Naive B cell (primary cell): ENCODE measurements around the gene CD69. TPM values are rescaled to one million over a fixed set of nuclear protein-coding genes. Genes with fewer than 3 reads are reported as not detected.
A peak's percentile ranks its signal among the peaks of the same experiment; 100 is the strongest.

Source experiments
- ATAC-seq, 2 donors: fragments of 150-1000 bp; cut with Tn5 transposase; 2 replicates each; pipeline ENCODE4 v1.10.0; 2021; ENCODE audit warnings: low read depth in 2 of 2, mild to moderate bottlenecking in 2 of 2, moderate library complexity in 2 of 2
- DNase-seq: peaks from one replicate; pipeline ENCODE4 v3.0.0; 2022
- H3K27ac Mint-ChIP-seq, 6 donors: one replicate each; pipeline ENCODE4 v1.8.0; 2020 to 2022; ENCODE audit warnings: mild to moderate bottlenecking in 6 of 6, mixed read lengths in 6 of 6, moderate library complexity in 5 of 6, inconsistent platforms in 2 of 6
- H3K27me3 Mint-ChIP-seq, 3 donors: one replicate each; pipeline ENCODE4 v1.8.0; 2021 to 2022; ENCODE audit warnings: mixed read lengths in 3 of 3, mild to moderate bottlenecking in 1 of 3
- H3K36me3 Mint-ChIP-seq, 2 donors: one replicate each; pipeline ENCODE4 v1.8.0; 2020 to 2022; ENCODE audit warnings: mixed read lengths in 2 of 2, inconsistent platforms in 1 of 2, mild to moderate bottlenecking in 1 of 2
- H3K4me1 Mint-ChIP-seq, 3 donors: one replicate each; pipeline ENCODE4 v1.8.0; 2020 to 2022; ENCODE audit warnings: mixed read lengths in 3 of 3, inconsistent platforms in 1 of 3, mild to moderate bottlenecking in 1 of 3, moderate library complexity in 1 of 3
- H3K4me3 Mint-ChIP-seq, 8 donors: one replicate each; pipeline ENCODE4 v1.8.0; 2020 to 2022; ENCODE audit warnings: mild to moderate bottlenecking in 8 of 8, mixed read lengths in 8 of 8, moderate library complexity in 8 of 8, inconsistent platforms in 2 of 8
- H3K9me3 Mint-ChIP-seq, 7 donors: one replicate each; pipeline ENCODE4 v1.8.0; 2020 to 2022; ENCODE audit warnings: mixed read lengths in 7 of 7, mild to moderate bottlenecking in 5 of 7, inconsistent platforms in 2 of 7, moderate library complexity in 1 of 7
- polyA plus RNA-seq, 6 donors: library from polyadenylated mRNA; unstranded; fragments of 300-500 nt; fragmentation: Illumina TruSeq; gene quantifications; one replicate each; pipeline ENCODE4 v1.2.3, GENCODE V29; 2021; ENCODE audit warnings: low read depth in 6 of 6

CD69 gene
- polyA plus RNA-seq, 6 donors from 2014 or later, result 814 to 1,329 (median 1,116) TPM

DNA sequence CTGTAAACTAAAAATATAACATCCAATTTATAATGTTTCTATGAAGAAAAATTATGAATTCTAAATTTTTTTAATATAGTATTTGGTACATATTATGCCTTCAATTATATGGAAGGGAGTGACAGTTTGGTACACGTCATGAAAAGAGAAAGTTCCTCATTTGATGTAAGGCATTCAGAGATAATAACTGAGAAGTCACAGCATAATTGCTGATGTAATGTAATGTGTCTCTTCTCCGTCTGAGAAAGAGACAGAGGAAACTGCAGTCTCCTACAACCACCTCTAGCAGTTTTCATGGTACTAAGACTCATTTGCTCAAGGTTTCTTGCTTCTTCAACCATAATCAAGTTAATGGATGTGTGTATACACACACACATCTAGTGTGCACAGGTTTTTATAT lies 2.3 kb upstream of the CD69 start:
- DNase-seq, result peak; percentile 67
- H3K4me3 Mint-ChIP-seq, result peak overlapping the region in 2 of 8 donors; percentile 71 to 98
- no peaks in the 10 kb centered on the region for H3K27me3 Mint-ChIP-seq
- peaks cover 0 to 9% of the 10 kb centered on the region in 2 donors for H3K36me3 Mint-ChIP-seq
- ATAC-seq, result peak; percentile 6 to 20
- peaks cover 0 to 2% (median 0%) of the 10 kb centered on the region in 7 donors for H3K9me3 Mint-ChIP-seq
- H3K4me1 Mint-ChIP-seq, result peaks cover 53 to 65% (median 60%) of the 10 kb centered on the region in 3 donors
- H3K27ac Mint-ChIP-seq, result peak overlapping the region in 5 of 6 donors; percentile 46 to 99 (median 99)

DNA sequence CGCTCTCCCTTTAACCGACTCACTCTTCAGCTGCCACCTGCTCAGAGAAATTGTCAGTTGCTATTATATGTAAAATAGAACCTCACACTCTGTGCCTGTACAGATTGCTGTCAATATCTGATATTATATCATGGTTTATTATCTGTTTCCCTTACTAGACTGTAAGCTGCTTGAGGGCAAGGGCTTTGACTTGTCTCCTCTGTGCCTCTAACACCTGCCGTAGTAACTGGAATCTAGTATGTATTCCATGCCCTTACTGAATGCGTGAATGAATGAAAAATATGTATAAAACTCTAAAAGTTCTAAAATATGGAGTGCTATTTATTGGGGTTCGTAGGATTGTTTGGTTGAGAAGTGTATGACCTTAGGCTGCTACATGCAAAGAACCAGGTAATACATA lies 1.7 kb upstream of the CD69 start:
- Mint-ChIP-seq H3K4me3 (peak overlapping the region in 6 of 8 donors; percentile 17 to 98 (median 52)), H3K36me3 (peaks cover 6 to 9% of the 10 kb centered on the region in 2 donors), H3K9me3 (peaks cover 0 to 2% (median 0%) of the 10 kb centered on the region in 7 donors), H3K27me3 (no peaks in the 10 kb centered on the region), H3K4me1 (peaks cover 59 to 70% (median 65%) of the 10 kb centered on the region in 3 donors), H3K27ac (peak overlapping the region; percentile 99 to 100 (median 100))
- no peak for ATAC-seq
- no peak for DNase-seq

DNA sequence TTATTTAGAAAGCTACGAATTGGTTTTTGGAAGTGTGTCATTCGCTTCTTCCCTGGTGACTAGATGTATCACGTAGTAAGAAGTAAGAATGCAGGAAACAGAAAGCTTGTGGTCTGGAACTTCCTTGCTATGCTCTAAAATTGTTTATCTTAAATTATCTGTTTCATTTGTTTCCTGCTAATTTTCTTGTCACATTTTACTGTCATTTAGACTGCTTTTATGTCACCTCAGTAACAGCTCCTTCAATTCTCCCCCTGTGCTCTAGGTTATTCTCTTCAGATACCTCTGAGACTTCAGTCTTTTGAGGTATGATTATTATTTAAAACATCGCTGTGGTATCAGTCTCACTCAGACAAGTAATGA lies 699 bp upstream of the CD69 start:
- H3K4me3 Mint-ChIP-seq, result peak overlapping the region; percentile 95 to 99 (median 98)
- DNase-seq (peak; percentile 70), ATAC-seq (peak; percentile 19 to 20)
- peaks cover 64 to 71% (median 65%) of the 10 kb centered on the region in 3 donors for H3K4me1 Mint-ChIP-seq
- no peaks in the 10 kb centered on the region for H3K27me3 Mint-ChIP-seq
- peak overlapping the region; percentile 99 to 100 (median 100) for H3K27ac Mint-ChIP-seq
- peaks cover 0 to 2% (median 0%) of the 10 kb centered on the region in 7 donors for H3K9me3 Mint-ChIP-seq
- H3K36me3 Mint-ChIP-seq, result peaks cover 9 to 15% of the 10 kb centered on the region in 2 donors

DNA sequence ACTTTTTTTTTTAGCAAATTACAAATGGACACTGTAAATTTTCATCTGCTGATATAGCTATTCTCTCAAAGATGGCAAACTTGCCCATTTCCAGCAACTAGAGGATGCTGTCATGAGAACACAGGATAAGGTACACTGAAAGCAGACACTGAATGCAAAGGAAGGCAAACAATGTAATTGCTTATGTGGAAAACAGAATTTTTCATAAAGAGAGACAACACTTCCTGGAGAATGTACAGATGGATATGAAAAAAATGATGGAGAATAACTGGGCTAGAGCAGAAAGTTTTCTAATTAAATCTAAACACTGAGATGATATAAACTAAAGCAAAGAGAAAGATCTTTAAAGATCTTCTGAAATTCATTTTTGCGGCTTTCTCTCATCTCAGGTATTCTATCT lies 581 bp downstream of the CD69 start:
- Mint-ChIP-seq H3K9me3 (peaks cover 0 to 2% (median 0%) of the 10 kb centered on the region in 7 donors), H3K4me1 (peaks cover 68 to 79% (median 71%) of the 10 kb centered on the region in 3 donors), H3K27me3 (no peaks in the 10 kb centered on the region), H3K27ac (peak overlapping the region; percentile 99 to 100 (median 100)), H3K36me3 (peaks cover 16 to 25% of the 10 kb centered on the region in 2 donors), H3K4me3 (peak overlapping the region; percentile 95 to 99 (median 98))
- ATAC-seq (no peak), DNase-seq (no peak)

DNA sequence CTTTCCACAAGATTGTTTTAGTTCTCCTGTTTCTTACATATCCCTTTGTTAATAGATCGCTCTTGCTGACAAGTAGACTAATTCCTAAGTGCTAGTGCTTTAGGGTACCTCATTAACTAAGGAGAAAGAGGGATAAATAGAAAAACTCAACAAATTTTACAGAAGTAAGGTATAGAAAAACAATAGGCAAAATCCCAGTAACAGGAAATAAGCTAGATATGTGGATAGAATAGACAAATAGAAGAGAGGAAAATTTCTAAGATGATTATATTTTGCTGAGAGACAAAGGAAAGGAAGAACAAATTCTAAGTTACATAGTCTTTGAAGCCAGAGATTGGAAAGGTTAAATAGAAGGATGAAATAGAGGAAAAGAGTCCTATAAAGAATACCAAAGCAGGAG lies 1.0 kb downstream of the CD69 start:
- H3K9me3 Mint-ChIP-seq, result peaks cover 0 to 2% (median 0%) of the 10 kb centered on the region in 7 donors
- peak overlapping the region; percentile 95 to 99 (median 98) for H3K4me3 Mint-ChIP-seq
- no peak for DNase-seq
- no peaks in the 10 kb centered on the region for H3K27me3 Mint-ChIP-seq
- peaks cover 67 to 78% (median 71%) of the 10 kb centered on the region in 3 donors for H3K4me1 Mint-ChIP-seq
- peaks cover 19 to 27% of the 10 kb centered on the region in 2 donors for H3K36me3 Mint-ChIP-seq
- peak overlapping the region; percentile 99 to 100 (median 100) for H3K27ac Mint-ChIP-seq
- no peak for ATAC-seq

DNA sequence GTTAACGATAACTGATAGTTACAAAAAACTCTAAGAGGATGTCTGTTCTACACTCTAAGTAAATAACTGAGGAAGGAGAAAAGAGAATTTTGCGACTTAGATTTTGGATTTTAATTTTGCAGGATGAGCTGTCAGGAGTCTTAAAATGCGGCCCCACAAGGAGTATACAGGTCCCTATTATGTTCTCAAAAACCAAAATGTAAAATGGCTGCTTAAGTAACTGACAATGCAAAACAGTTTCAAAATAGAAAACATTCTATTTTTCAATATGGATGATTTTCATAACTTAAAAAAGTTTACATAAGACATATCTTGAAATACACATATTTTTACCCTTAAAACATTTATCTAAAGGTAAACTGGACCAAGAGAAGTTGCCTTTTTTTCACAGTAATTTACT lies 2.6 kb downstream of the CD69 start:
- H3K4me1 Mint-ChIP-seq, result peaks cover 56 to 74% (median 68%) of the 10 kb centered on the region in 3 donors
- peak overlapping the region; percentile 95 to 99 (median 98) for H3K4me3 Mint-ChIP-seq
- ATAC-seq (no peak), DNase-seq (no peak)
- no peaks in the 10 kb centered on the region for H3K27me3 Mint-ChIP-seq
- peaks cover 0 to 2% (median 0%) of the 10 kb centered on the region in 7 donors for H3K9me3 Mint-ChIP-seq
- H3K36me3 Mint-ChIP-seq, result peaks cover 27 to 39% of the 10 kb centered on the region in 2 donors
- H3K27ac Mint-ChIP-seq, result peak overlapping the region; percentile 99 to 100 (median 100)

DNA sequence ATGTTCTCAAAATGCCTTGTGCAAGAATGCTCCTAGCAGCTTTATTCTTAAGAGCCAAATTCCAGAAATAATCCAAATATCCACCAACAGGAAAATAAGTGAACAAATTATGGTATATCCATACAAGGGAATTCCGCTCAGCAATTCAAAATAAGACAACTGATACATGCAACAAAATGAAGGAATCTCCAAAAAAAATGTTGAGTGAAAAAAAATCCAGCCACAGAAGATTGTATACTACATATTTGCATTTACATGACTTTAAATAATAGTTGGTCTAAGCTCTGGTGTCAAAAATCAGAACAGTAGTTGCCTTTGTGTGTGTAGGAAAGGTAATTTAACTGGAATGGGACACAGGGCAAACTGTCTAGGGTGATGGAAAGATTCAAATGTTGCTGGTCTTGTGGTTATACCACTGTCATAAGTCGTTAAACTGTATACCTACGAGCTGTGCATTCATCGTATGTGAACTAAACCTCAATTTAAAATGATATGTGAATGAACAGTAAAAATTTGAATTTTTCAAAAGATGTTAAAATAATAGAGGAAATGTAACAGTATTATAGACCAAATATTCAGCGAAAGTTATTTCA lies 3.2 kb downstream of the CD69 start:
- Mint-ChIP-seq H3K4me3 (peak overlapping the region; percentile 95 to 99 (median 98)), H3K27ac (peak overlapping the region; percentile 99 to 100 (median 100)), H3K27me3 (no peaks in the 10 kb centered on the region), H3K36me3 (peaks cover 27 to 45% of the 10 kb centered on the region in 2 donors), H3K4me1 (peaks cover 58 to 71% (median 65%) of the 10 kb centered on the region in 3 donors), H3K9me3 (peaks cover 0 to 2% (median 0%) of the 10 kb centered on the region in 7 donors)
- no peak for ATAC-seq
- DNase-seq, result no peak

DNA sequence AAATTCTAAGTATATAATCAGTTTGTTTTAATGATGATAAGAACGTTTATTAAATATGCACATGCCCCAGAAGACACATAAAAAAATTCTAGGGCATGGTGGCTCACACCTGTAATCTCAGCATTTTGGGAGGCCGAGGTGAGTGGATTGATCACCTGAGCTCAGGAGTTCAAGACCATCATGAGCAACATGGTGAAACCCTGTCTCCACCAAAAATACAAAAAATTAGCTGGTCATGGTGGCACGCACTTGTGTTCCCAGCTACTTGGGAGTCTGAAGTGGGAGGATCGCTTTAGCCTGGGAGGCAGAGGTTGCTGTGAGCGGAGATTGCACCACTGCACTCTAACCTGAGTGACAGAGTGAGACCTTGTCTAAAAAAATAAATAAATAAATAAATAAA lies 4.0 kb downstream of the CD69 start:
- ATAC-seq (no peak), DNase-seq (no peak)
- Mint-ChIP-seq H3K9me3 (peaks cover 0 to 2% (median 0%) of the 10 kb centered on the region in 7 donors), H3K4me1 (peaks cover 53 to 65% (median 59%) of the 10 kb centered on the region in 3 donors), H3K36me3 (peaks cover 27 to 46% of the 10 kb centered on the region in 2 donors), H3K4me3 (peak overlapping the region in 7 of 8 donors; percentile 9 to 99 (median 65)), H3K27ac (peak overlapping the region in 4 of 6 donors; percentile 5 to 99 (median 87)), H3K27me3 (no peaks in the 10 kb centered on the region)

DNA sequence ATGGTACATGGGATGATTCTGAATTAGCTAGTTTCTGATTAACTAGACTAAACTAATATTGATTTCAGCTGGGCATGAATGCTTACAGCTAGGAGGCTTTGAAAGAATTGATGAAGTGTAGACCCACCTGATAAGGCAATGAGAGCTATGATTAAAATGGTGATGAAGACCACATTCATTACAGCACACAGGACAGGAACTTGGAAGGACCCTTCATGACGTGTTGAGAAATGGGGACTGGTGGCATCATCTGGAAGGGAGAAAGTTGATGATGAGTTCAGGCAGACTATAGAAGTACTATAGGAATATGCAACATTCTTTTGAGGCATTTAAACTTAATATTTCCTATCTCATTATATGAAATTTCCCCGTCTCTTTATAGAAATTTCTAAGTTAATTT lies 4.5 kb downstream of the CD69 start:
- Mint-ChIP-seq H3K9me3 (peaks cover 0 to 4% (median 0%) of the 10 kb centered on the region in 7 donors), H3K27ac (peak overlapping the region in 5 of 6 donors; percentile 34 to 99 (median 77)), H3K36me3 (peaks cover 27 to 46% of the 10 kb centered on the region in 2 donors), H3K27me3 (no peaks in the 10 kb centered on the region), H3K4me1 (peaks cover 53 to 64% (median 56%) of the 10 kb centered on the region in 3 donors), H3K4me3 (peak overlapping the region in 4 of 8 donors; percentile 4 to 63 (median 34))
- ATAC-seq, result no peak
- DNase-seq, result no peak

DNA sequence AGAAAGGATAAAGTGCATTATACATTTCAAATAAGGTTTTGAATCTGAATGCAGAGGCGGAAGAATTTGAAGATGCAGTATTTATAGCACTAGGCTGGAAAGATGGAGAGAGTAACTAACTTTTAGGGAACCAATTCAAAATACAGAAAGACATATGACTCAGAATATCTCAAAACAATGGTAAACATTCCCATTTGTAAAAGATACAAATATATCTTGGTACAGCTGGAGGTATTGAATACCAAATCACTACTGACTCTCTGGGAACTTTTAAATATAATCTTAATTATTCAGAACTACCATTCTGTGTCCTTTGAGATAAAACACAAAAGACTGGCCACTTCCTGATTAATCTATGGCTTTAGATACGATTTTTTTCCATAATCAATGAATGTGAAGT lies 5.1 kb downstream of the CD69 start:
- Mint-ChIP-seq H3K36me3 (peaks cover 27 to 46% of the 10 kb centered on the region in 2 donors), H3K4me3 (peak overlapping the region in 2 of 8 donors; percentile 26 to 69), H3K4me1 (peaks cover 53 to 58% (median 55%) of the 10 kb centered on the region in 3 donors), H3K9me3 (peaks cover 0 to 4% (median 0%) of the 10 kb centered on the region in 7 donors), H3K27me3 (no peaks in the 10 kb centered on the region), H3K27ac (peak overlapping the region in 4 of 6 donors; percentile 20 to 99 (median 70))
- ATAC-seq (no peak), DNase-seq (no peak)

DNA sequence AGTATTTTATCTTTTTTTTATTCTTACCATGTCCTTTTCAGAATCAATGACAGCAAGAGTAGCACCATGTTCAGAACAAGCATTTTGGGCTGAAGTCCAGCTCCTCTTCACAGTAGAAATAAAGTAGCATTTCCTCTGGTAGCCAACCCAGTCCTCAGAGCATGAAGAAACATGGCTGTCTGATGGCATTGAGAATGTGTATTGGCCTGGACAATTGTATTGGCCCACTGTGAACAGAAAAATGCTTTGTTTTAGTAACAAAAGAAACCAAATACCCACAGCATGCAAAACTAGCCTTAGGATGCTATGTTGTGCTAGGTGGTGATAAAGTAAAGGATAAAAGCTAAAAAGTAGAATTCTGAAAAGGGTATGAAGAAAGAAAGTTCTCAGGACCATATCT lies 5.7 kb downstream of the CD69 start:
- no peaks in the 10 kb centered on the region for H3K27me3 Mint-ChIP-seq
- peak overlapping the region in 2 of 8 donors; percentile 26 to 69 for H3K4me3 Mint-ChIP-seq
- peaks cover 25 to 46% of the 10 kb centered on the region in 2 donors for H3K36me3 Mint-ChIP-seq
- H3K27ac Mint-ChIP-seq, result peak overlapping the region in 5 of 6 donors; percentile 3 to 99 (median 46)
- H3K9me3 Mint-ChIP-seq, result peaks cover 0 to 4% (median 0%) of the 10 kb centered on the region in 7 donors
- ATAC-seq (no peak), DNase-seq (no peak)
- peaks cover 53 to 58% (median 57%) of the 10 kb centered on the region in 3 donors for H3K4me1 Mint-ChIP-seq

DNA sequence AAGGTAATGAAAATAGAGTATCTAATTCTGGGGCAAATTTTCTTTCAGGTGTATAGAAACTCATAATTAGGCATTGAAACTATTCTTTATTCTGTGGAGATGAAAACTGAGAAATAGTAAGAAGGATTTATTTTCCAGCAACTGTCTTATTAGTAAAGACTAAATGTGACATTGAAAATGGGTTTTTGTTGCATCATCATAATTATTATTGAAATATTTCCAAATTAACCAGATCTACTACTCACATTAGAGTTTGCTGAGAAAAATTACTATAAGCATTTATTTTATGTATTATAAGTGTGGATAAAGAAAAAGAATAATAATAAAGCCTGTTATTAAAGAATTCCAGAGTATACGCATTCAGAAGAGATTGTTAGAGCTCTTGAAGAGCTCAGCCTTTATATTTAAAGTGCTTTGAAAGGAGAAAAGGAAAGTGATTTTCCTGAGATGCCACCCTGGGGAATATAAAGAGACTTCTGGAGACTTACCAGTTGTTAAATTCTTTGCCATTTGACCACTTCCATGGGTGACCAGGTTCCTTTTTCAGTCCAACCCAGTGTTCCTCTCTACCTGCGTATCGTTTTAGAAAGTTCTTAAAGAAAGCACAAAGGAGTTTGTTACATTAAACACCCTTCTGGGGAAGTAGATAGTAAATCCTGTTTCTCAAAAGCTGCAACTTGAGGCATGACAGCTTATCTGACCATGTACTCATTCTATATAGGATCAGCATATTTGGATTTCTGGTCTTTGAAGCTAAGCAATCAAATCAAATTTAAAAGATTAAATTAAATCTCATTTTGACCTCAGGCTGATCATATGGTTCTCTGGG lies 6.4 kb downstream of the CD69 start:
- peak overlapping the region in 4 of 6 donors; percentile 36 to 99 (median 74) for H3K27ac Mint-ChIP-seq
- H3K4me3 Mint-ChIP-seq, result peak overlapping the region in 2 of 8 donors; percentile 20 to 69
- ATAC-seq (no peak), DNase-seq (no peak)
- H3K27me3 Mint-ChIP-seq, result no peaks in the 10 kb centered on the region
- H3K9me3 Mint-ChIP-seq, result peaks cover 0 to 4% (median 0%) of the 10 kb centered on the region in 7 donors
- peaks cover 18 to 46% of the 10 kb centered on the region in 2 donors for H3K36me3 Mint-ChIP-seq
- peaks cover 46 to 58% (median 51%) of the 10 kb centered on the region in 3 donors for H3K4me1 Mint-ChIP-seq

DNA sequence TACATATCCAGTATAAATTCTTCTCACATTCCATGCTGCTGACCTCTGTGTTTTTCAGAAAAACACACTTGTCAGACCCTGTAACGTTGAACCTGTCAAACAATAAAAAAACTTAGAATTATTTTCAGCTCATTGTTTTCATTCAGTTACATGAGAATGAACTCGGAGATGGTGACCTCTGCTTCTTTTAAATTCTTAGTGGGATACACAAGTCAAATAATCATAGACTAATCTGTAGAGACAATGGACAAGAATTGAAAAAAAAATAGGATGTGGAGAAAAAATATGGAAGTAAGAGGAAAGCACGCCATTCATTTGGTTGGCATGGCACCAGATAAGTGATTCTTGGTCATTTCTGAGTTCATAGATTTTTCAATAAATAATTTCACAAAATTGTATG lies 7.2 kb downstream of the CD69 start:
- H3K4me1 Mint-ChIP-seq, result peaks cover 46 to 59% (median 47%) of the 10 kb centered on the region in 3 donors
- ATAC-seq, result no peak
- H3K27ac Mint-ChIP-seq, result peak overlapping the region in 4 of 6 donors; percentile 34 to 99 (median 87)
- H3K36me3 Mint-ChIP-seq, result peaks cover 18 to 46% of the 10 kb centered on the region in 2 donors
- DNase-seq, result no peak
- H3K27me3 Mint-ChIP-seq, result no peaks in the 10 kb centered on the region
- H3K9me3 Mint-ChIP-seq, result peaks cover 0 to 4% (median 0%) of the 10 kb centered on the region in 7 donors
- peak overlapping the region in 1 of 8 donors; percentile 69 for H3K4me3 Mint-ChIP-seq
